GM10266 (cell line): ENCODE results near the gene SYNPO2.
A peak's percentile ranks its signal among the peaks of the same experiment; 100 is the strongest.
"Not testable (repeated sequence)": the region's sequence is repeated elsewhere in the genome, so short reads cannot be mapped to it uniquely, and the experiment has no call there.

ENCODE experiments used
- DNase-seq: peaks from one replicate; pipeline ENCODE4 v3.0.0; 2012; ENCODE audit errors: extremely low spot score
- TF ChIP-seq, protein P1 (sequence below): IDR thresholded peaks from 2 replicates; pipeline ENCODE4 v1.5.1; 2012; ENCODE audit warnings: mild to moderate bottlenecking, low read depth; ENCODE audit not compliant: control insufficient read depth, insufficient read depth; ENCODE audit errors: missing control alignments

SYNPO2 gene

DNA sequence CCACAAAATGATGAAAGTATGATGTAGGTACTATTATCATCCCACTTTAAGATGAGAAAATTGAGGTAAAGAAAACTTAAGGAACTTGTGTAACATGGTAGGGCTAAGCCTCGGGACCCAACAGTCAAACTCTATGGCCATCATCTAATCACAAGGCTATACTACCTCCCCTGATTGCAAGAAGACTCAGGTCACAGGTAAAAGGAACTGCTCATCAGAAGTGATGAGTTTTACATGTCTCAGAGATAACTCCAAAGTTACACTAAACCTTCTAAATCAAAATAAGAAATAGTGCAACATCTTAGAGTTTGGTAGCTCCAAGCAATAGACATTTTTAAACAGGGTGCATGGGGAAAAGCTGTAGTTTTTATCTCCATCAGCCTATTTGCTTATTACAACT, 150.5 kb downstream of the SYNPO2 start:
- TF ChIP-seq, protein P1, sequence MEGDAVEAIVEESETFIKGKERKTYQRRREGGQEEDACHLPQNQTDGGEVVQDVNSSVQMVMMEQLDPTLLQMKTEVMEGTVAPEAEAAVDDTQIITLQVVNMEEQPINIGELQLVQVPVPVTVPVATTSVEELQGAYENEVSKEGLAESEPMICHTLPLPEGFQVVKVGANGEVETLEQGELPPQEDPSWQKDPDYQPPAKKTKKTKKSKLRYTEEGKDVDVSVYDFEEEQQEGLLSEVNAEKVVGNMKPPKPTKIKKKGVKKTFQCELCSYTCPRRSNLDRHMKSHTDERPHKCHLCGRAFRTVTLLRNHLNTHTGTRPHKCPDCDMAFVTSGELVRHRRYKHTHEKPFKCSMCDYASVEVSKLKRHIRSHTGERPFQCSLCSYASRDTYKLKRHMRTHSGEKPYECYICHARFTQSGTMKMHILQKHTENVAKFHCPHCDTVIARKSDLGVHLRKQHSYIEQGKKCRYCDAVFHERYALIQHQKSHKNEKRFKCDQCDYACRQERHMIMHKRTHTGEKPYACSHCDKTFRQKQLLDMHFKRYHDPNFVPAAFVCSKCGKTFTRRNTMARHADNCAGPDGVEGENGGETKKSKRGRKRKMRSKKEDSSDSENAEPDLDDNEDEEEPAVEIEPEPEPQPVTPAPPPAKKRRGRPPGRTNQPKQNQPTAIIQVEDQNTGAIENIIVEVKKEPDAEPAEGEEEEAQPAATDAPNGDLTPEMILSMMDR, result no peak
- no peak for DNase-seq

DNA sequence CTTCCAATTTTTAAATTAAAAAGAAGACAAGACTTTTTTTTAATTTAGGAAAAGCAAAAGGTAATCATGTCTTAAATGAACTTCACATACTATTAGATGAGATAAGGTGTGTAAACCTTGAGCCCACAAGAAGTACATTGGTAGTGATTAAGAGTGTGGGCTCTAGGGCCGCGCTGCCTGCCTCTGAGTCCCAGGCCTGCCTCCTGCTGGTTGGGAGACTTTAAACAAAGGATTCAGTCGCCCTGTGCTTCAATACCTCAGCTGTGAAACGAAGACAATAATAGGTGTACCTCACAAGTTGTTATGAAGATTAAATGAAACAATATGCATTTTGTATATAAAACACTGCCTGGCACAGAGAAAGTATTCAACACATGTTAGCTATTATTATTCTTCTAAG, 151.1 kb downstream of the SYNPO2 start:
- DNase-seq, result no peak
- TF ChIP-seq, protein P1, result peak; percentile 9

DNA sequence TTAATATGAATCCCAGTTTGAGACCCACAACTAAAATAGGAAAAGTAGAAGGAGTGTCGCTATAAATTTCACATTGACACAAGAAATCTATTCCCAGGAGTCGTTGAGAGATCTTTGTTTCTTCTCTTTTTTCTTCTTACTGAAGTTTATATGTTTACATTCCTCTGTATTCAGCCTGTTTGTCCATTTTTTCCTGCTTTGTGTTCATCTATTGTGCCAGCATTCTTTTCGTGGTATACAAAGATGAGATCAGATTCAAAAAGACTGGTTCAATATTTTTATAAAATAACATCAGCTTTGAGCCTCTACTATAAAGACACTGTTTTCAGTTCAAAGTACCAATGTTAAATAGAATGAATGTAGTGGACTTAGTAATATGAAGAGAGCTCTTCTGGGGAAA, 151.6 kb downstream of the SYNPO2 start:
- TF ChIP-seq, protein P1, result no peak
- DNase-seq, result no peak

DNA sequence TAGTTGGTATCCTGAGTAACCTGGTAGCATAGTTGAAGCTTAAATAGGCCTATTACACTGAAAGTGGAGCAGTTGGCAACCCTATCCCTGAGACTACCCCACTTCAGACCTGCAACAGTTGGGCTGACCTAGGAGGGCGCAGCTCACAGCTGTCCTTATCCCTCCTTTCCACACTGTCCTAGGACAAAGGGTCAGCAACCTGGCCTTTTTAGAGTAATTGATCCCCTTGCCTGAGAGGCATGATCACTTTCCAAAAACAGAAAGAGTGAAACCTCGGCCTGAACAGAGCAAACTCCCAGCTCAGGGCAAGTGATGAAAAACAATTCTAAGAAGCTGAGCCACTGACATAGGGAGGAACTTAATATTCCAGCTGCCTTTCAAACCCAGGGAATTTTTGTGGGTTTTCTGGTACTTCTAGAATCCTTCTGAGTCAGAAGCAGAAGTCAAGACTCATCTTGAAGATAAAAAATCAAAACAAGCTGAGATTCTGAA, 152.1 kb downstream of the SYNPO2 start:
- TF ChIP-seq, protein P1, result no peak
- no peak for DNase-seq

DNA sequence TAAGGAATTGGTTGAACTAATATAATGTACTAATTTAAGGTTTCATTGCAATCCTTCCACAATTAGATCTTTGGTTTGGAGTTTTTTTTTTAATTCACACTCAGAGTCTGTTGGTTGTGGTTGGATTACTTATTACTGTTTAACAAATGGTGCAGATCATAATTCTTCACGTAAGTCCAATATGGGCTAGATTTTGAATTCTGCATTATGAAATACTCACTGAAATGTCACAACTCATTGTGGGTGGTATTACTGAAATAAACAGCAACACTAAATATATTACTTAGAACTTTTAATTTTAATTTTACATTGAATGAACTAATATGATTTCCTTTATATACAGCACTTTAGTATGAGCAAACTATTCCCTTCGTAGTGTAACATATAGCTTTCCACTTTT, 152.7 kb downstream of the SYNPO2 start:
- TF ChIP-seq, protein P1, result no peak
- DNase-seq, result no peak

DNA sequence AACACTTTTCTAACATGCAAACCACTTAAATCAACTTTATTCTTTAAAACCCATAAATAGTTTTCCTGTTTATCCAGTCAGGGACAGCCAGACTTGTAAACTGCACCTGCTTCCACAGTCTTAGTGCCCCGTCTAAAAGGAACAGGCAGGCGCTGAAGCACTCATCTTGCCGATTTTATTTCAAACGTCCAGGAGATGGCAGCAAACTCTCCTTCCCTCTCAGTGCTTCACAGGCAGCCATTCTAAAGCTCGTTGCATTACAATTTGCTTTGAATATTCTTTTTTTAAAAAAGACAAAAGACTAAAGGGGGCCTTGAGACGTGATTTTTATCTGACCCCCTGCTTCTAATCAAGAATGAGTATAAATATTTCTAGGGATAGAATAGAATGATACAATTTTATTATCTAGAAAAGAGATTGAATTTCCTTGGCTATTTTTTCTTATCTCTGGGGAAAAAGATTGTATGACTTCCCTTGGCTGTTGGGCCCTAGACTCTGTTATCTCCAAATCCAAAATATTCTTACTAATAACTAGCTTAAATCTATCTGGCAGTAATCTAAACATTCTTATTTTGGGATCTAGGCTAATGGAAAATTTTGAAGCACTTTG, 153.4 kb downstream of the SYNPO2 start:
- TF ChIP-seq, protein P1, result peak; percentile 70
- peak; percentile 65 for DNase-seq

DNA sequence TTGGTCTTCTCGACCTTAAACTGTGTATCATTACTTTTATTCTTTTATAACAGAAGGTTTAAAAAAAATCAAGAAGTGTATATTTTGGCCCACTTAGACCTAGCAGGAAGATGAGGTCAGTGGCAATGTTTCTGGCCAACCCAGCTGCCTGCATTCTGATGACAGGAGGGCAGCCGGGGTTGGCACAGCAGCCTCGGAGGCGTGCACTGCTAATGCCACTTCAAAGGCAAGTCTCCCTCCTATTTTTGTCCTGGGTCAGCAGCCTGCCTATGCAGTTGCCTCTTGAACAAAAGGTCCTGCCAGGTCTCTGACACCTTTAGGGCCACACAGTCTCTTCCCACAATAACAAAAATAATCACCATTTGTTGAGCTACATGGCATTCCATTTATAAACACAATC, 157.6 kb downstream of the SYNPO2 start:
- DNase-seq, result no peak
- TF ChIP-seq, protein P1, result no peak

DNA sequence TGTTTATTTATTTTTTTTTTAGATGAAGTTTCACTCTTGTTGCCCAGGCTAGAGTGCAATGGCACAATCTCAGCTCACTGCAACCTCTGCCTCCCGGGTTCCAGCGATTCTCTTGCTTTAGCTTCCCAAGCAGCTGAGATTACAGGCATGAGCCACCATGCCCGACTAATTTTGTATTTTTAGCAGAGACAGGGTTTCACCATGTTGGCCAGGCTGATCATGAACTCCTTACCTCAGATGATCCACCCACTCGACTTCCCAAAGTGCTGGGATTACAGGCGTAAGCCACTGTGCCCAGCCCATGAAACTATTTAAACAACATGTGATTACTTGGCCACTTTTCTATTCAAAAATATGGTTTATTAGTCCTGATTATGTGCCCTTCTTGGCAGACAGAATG, 158.4 kb downstream of the SYNPO2 start:
- DNase-seq, result not testable (repeated sequence)
